ENCODE measurements around the gene RBMS3.

RBMS3 gene

GRCh38 chr3:29331456-29332194, 50.8 kb downstream of the RBMS3 start:
- TF ChIP-seq CTCF (IDR thresholded peaks at IDR 0.05; ENCODE audit: insufficient read depth, missing control alignments): no peak
- FAIRE-seq: no peak
- no peak for DNase-seq (ENCODE audit: insufficient read length, low spot score)

- no peak for TF ChIP-seq CTCF (IDR thresholded peaks at IDR 0.05; ENCODE audit: insufficient read depth, missing control alignments)
- DNase-seq (ENCODE audit: insufficient read length, low spot score): no peak
- FAIRE-seq: no peak
Measured at GRCh38 chr3:29332195-29332637, 51.3 kb downstream of the RBMS3 start.

DNA sequence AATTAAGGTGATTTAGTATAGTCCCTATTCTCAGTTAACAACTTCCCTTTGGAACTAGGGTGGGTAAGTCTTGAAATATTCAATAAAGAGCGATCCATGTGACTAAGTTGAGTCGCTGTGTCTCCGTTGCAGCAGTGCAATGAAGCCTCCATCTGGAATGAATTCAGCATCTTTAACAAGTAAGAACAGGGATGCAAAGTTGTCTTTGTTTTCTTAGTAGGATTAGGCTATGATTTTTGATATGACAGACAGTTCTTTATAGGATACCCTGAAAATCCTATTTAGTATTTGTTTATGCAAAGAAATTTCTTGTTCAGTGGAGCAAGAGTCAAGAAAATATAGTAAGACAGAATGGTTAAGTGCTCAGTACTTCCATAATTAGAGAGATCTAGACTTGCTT, 52.7 kb downstream of the RBMS3 start:
- TF ChIP-seq CTCF (IDR thresholded peaks at IDR 0.05; ENCODE audit: insufficient read depth, missing control alignments): no peak
- DNase-seq (ENCODE audit: insufficient read length, low spot score): no peak
- no peak for FAIRE-seq

GRCh38 chr3:29334706-29335105, 53.8 kb downstream of the RBMS3 start:
- DNase-seq (ENCODE audit: insufficient read length, low spot score) (no peak), FAIRE-seq (no peak)
- no peak for TF ChIP-seq CTCF (IDR thresholded peaks at IDR 0.05; ENCODE audit: insufficient read depth, missing control alignments)

- FAIRE-seq: no peak
- no peak for DNase-seq (ENCODE audit: insufficient read length, low spot score)
Measured at GRCh38 chr3:29335438-29335837, 54.6 kb downstream of the RBMS3 start.

GRCh38 chr3:29335943-29336342, 55.1 kb downstream of the RBMS3 start:
- DNase-seq (ENCODE audit: insufficient read length, low spot score) (no peak), FAIRE-seq (no peak)
- TF ChIP-seq CTCF (IDR thresholded peaks at IDR 0.05; ENCODE audit: insufficient read depth, missing control alignments): no peak

More at GRCh38 chr3:29335438-29335837, 54.6 kb downstream of the RBMS3 start:
- peak; percentile 9 for TF ChIP-seq CTCF (IDR thresholded peaks at IDR 0.05; ENCODE audit: insufficient read depth, missing control alignments)

DNA sequence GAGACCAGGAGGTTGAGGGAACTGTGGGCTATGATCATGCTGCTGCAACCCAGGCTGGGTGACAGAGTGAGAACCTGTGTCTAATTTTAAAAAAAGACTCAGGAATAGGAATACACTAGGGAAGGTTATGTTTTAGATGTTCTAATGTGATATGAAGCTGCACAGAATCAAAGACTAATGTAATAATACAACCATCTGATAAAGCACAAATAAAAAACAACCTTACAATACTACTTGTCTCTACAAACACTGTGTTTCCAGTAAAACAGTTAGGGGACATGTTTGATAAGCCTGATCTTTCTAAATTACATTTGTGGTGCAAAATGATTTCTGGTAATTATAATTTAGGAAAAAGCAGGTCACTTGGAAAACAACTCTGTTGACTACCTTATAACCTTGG, 56.7 kb downstream of the RBMS3 start:
- FAIRE-seq (no peak), DNase-seq (ENCODE audit: insufficient read length, low spot score) (no peak)
- no peak for TF ChIP-seq CTCF (IDR thresholded peaks at IDR 0.05; ENCODE audit: insufficient read depth, missing control alignments)
